ENCODE results near the gene HS3ST3A1.

DNA sequence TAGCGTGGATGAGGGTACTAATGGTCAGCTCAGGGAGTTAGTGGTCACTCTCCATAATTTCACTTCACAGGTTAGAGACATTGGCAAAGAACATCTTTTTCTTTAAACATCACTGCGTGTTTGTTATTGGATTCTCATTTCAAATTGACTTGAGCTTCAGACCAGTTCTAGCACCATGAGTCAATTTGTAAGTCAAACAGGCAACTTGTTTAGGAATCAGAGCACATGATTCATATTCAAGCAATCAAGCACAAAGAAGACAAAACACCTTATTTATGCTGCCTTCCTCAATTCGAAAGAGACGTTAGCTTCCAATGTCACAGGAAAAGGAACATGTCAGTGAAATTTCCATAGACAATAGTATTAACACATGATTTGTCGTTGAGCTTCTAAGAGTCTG lies 62.3 kb downstream of the HS3ST3A1 start:
- TF ChIP-seq, protein P1, sequence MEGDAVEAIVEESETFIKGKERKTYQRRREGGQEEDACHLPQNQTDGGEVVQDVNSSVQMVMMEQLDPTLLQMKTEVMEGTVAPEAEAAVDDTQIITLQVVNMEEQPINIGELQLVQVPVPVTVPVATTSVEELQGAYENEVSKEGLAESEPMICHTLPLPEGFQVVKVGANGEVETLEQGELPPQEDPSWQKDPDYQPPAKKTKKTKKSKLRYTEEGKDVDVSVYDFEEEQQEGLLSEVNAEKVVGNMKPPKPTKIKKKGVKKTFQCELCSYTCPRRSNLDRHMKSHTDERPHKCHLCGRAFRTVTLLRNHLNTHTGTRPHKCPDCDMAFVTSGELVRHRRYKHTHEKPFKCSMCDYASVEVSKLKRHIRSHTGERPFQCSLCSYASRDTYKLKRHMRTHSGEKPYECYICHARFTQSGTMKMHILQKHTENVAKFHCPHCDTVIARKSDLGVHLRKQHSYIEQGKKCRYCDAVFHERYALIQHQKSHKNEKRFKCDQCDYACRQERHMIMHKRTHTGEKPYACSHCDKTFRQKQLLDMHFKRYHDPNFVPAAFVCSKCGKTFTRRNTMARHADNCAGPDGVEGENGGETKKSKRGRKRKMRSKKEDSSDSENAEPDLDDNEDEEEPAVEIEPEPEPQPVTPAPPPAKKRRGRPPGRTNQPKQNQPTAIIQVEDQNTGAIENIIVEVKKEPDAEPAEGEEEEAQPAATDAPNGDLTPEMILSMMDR (IDR thresholded peaks at IDR 0.05) = no peak
- TF ChIP-seq POLR2A (IDR thresholded peaks at IDR 0.05) = no peak

Data from suprapubic skin (tissue), 3 donors.